H1 (cell line): ENCODE results near the gene CDNF. TPM values are rescaled to one million over a fixed set of nuclear protein-coding genes. Genes with fewer than 3 reads are reported as not detected.

Experiments
- CHD7 ChIP-seq: fragments of 300-600 bp; sonication (generic); IDR thresholded peaks from 2 replicates; pipeline ENCODE4 v1.7.1; 2012; ENCODE audit warnings: low read length, moderate library complexity, mild to moderate bottlenecking, inconsistent platforms; ENCODE audit not compliant: insufficient replicate concordance
- polyA plus RNA-seq, 7 experiments: library from polyadenylated mRNA; depleted of rRNA in 3 of 7; stranded (reverse) in 5 of 7; unstranded in 2 of 7; fragments of >200 nt in 5 of 7; fragments of 200-250 nt in 2 of 7; gene quantifications; 1 replicate in 5 of 7; 2 replicates in 1 of 7; 4 replicates in 1 of 7; pipeline versions ENCODE4 v1.2.1 to v1.2.3, GENCODE V29; 2011 to 2013; ENCODE audit warnings: missing spikeins in 2 of 7, mixed read lengths in 2 of 7
- total RNA-seq: library from RNA; stranded (reverse); fragmentation: NEBNext Ultra II Directional; extraction: Animal tissue kit (Norgen Biotek cat#: 25700); gene quantifications from 2 replicates; pipeline ENCODE4 v1.2.1, GENCODE V29; 2021

Gene CDNF
- total and polyA plus RNA-seq, 2 of the 8 experiments (the other 6 are each of a cell fraction or from before 2014, with no cell fraction given) = 0.32 to 0.67 TPM

GRCh38 chr10:14843327-14843988, 5.6 kb upstream of the CDNF start (continued):
- no peak for TF ChIP-seq CHD7
